DMS153 treated with DMSO at 0.1 percent for 48 hours (cell line): ENCODE results near the gene NLGN1.

Experiments used
- DNase-seq: peaks from one replicate; lab custom pipeline; 2025; ENCODE audit not compliant: unreplicated experiment; lab: John Stamatoyannopoulos, UW

The NLGN1 gene

DNA sequence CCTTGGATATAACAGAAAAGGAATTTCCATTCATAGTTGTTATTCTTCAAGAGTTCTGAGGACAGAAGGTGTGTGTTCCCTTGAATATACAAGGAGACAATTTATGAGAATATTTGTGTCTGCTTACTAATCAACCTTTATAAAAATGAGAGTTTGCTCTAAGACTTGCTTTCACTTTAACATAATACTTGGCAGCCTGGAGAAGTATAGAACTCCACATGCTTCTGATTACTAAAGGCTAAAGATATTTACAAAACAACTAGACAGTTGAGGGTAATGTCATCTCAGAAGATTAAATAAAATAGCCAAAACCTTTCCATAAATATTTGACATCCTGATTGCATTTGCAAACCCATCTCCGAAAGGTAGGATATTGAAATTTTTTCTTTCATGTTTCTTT, 734.5 kb downstream of the NLGN1 start:
- DNase-seq = no peak

DNA sequence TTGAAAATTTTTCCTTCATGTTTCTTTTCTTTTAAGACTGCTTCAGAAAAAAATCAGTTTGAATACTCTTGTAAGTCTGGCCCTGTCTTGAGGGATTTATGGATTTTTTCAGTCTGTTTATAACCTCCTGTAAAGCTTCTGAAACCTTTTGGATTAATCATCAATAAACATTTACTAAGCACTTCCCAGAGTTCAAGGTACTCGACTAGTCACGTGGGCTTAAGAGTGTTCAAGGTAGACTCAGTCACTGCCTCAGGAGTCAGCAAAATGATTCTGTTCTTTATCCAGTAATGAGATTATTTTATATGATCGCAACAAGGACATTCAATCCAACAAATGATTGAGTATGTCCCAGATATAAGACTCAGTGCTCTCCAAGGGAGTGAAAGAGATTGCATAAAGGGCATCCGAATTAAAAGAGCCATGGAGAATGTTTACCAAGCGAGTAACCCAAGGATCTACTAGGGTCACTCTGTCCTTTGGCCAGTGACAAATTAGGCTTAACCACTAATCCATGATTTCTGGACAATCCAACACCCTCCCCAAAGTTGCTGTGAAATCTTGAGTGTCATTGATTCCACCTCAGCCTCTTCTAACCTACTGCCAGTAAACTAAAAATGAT, 735.0 kb downstream of the NLGN1 start:
- DNase-seq = no peak

DNA sequence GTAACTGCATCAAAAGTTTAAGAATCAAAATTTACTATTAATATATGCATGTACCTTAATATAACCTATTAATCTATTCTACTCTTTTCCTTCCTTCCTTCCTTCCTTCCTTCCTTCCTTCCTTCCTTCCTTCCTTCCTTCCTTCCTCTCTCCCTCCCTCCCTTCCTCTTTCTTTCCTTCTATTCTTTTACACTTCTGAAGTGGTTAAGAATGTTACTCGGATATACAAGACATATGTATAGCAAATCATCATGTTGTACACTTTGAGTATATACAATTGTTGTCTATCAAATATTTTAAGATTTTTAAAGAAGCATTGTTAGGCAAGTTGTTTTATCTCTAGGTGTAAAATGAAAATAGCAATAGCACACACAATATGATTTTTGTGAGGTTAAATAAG, 748.5 kb downstream of the NLGN1 start:
- no peak for DNase-seq

DNA sequence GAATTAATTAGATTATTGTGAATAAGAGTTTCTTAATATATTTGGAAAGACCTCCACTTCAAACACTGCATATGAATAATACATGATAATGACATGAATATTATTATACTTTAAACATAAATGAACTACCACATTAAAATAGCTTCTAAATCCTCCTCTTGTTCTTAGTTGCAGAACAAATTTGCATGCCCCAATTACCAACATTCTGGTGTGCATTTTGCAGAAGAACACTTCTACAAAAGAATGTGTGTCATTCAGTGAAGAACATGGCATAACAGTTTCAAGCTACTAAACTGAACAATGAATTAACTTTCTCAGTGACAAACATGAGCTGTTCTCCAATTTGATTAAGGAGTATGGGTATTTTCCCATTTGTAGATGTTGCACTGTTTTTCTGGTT, 750.3 kb downstream of the NLGN1 start:
- DNase-seq = no peak

DNA sequence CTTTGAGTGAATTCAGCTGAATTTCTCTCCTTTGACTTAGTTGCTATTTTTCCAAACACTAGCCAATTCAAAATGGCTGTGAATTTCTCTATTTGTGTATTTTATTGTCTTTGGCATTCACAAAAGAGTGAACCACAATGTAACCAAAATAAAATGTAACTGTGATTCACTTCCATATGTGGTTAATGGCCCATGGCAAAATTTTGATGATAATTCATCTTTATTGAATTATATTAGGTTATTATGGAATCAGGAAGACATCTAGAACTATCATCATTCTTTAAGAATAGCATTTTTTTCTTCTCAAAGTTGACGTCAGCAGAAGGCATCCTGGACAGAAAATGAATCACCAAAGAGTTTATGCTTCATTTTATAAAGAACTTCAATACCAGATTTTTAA, 756.3 kb downstream of the NLGN1 start:
- no peak for DNase-seq

DNA sequence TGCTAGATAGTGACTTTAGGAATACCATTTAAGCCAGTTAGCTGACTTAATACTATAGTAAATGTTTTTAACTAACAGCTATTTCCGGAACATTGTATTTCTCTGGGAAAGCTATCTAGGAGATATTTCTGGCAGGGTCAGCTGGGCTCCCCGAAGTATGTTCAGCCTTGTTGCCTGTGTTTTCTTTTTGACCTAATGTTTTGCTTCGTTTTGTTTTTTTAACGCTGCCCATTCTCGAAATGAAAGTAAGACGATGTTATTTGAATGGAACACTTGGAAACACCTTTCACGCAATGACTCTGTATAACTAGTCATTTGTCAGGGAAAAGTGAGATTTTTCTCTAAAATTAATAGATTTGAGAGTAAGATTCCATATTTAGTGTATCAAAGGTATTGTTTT, 758.7 kb downstream of the NLGN1 start:
- DNase-seq = no peak

DNA sequence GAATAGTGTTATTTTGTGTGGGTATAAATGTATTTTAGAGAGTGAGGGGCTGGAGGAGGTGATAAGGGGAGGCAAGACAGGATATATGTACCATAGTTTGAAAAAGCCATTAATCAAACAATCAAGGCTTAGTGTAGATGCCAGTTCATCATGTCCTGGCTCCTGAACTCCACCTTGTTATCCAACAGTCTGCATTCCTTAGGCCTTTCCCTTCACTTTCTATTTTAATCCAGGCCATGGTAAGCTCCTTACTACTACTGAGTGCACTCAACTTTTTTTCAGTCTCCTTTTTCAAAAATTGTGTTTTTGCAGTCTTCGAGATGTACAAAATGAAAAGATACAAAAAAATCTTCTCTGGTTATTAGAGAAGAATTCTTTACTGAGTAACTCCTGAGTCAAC, 761.1 kb downstream of the NLGN1 start:
- DNase-seq = no peak

DNA sequence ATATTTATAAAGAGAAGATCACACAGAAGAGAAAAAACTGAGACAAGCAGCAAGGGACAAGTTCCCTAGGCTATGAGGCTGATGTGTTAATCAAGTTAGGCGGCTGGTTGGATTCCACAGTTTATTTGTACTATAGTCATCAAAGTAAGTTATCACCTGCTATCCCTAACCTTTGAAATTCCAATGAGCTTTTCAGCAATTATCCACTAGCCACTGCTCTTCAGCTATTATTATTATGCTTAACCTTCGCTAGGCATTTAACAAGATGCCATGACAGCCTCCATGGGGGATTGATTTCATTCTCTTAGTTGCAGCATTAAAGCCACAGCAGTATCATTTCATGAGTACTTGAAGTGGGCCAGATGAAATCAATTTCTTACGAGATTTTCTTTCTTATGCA, 762.1 kb downstream of the NLGN1 start:
- DNase-seq = no peak

DNA sequence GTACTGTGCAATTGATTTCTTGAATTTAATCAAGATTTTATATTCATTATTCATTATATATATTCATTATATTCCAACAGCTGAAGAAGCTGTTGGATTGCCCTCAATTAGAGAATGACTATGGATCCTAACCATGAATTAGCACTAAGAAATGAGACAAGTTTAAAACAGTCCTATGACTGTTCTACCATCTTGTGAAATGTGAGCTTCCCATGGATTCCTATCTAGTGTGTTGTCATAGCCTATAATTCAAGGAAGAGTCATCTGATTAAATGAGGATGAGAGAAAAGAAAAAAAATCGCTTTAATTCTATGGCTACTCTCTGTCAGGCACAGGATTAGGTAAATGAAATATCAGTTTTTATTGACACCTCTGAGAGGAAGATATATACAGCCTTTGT, 765.0 kb downstream of the NLGN1 start:
- DNase-seq = no peak

DNA sequence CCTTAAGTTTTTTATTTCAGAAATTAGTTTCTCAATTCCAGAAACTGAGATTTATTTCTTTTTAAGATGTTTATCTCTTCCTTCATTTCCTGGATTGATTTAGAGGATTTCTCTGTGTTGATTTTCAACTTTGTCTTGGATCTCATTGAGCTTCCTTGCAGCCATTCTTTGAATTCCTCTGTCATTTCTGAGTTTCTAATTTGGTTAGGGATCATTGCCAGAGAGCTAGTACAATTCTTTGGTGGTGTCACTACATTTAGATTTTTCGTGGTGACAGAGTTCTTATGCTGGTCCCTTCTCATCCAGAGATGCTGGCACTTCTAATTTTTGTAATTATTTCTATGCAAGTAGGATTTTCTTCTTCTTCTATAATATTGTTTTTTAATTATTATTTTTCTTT, 770.5 kb downstream of the NLGN1 start:
- no peak for DNase-seq

DNA sequence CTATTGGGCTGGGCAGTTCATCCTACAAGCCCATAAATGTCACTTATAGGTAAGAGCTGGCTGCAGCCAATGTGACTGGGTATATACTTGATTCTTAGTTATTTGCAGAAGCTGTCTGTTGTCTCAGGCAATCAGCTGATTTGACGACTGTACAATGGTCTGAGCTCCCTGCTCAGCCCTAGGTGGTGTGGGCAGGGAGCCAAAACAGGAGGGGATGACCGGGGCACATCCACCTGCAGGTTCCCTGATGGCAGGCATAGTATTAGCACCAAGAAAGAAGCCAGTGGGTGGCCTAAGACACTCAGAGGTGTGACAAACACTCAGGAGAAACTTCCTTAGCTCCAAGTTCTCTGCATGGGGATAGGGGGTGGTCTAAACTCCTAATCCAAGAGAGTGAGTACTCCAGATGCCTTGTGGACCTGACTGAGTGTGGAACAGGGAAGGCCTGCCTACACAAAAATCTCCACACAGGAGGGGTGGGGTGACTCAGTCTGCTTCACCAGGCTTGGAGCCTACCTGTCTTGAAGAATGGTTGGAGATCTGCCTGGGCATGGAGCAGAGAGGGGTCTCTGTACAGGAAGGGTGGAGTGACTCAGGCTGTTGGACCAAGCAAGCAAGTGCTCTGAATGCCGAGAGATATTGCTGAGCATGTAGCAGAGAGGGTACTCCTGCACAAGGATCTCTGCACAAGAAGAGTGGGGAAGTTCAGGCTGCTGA, 771.2 kb downstream of the NLGN1 start:
- no peak for DNase-seq

DNA sequence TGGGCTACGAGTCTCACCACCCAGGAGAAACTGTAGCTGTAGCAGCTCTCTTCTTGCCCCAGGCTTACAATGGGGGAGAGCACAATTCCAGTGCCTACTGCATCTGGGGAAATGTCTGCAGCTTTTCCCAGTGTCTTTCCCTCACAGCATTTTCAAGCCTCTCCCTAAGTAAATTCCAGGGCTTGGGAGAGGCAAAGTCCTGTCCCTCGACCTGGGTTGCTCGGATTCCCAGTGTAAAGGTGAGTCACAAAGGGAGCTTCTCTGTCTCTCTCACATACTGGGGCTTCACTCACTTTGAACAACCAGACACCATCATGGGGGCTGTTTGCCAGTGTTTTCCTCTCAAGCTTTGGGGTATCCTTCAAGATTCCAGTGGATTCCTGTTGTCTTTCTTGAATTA, 772.2 kb downstream of the NLGN1 start:
- DNase-seq = no peak

DNA sequence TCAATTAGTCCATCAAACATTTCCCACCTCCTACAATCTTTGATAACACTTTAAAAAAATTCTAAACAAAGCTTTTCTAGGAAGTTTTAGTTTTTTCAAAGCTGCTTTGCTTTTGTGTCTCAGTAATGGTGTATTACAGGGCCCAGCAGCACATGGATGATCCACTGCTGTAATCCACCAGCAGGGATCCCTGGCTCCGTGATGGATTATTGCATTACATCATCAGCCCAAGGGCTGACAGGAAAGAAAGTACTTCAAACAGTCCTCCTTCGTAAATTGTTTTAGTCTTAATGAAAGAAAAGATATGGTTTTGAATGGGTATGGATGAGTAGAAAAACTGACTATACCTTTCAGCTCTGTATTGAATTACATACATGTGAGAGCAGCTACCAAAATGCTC, 772.7 kb downstream of the NLGN1 start:
- no peak for DNase-seq

DNA sequence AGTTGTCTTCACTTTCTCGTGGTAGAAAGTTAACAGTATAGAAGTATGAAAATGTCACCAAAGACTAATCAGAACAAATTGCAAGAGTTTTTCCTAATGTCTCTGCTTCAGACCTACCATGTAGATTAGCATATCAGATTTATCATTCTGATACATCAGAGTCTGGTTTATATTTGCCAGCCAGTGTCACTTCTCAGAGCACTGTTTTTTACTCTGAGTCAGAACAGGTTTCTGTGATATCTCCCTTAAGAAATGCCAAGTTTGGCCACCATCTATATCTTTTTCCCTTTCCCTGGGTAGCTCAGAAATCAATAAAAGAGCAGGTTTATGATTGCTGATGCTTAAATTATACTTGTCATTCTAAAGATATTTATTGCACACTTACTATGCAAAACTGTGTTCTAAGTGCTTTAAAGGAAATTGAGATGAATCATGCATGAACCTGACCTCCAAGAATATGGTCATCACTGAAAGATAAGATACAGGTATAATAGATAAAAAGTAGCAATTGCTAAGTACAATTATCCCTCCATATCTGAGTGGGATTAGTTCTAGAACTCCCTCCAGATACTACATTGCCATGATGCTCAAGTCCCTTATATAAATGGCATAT, 788.9 kb downstream of the NLGN1 start:
- no peak for DNase-seq

DNA sequence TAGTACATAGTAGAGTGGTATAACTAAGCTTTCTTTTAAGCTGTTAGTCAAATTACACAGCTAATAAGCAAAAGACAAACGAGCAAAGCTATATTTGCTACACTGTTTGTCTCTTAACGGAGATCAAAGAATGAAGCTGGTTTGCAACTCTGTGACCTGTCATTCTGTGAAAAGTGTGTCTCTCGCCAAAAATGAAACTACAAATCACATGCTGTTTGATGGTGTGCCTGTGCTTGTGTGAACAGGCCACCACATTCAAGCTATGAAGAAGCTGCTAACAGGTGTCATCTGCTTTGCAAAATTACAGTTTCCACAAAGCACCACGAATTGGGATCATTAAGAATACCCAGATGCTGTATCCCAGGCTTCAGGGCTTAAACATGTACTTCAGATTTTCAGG, 793.8 kb downstream of the NLGN1 start:
- DNase-seq = no peak

DNA sequence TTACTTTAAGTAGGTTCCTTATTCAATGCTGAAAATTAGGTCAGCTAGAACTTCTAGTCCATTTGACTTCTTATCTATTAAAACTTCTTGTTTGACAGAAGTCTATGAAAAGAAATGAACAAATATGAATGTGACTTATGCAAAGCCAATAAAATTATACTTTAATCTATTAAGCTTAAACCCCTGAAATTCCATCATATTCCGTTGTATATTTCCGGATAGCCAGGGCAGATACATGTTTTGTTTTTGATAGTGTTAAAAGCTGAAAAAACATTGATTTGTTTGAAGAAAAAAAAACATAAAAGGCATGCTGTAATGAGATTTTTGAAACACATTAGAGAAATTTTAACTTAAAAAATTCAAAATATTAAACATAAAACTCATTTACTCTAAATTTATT, 794.4 kb downstream of the NLGN1 start:
- DNase-seq = no peak

DNA sequence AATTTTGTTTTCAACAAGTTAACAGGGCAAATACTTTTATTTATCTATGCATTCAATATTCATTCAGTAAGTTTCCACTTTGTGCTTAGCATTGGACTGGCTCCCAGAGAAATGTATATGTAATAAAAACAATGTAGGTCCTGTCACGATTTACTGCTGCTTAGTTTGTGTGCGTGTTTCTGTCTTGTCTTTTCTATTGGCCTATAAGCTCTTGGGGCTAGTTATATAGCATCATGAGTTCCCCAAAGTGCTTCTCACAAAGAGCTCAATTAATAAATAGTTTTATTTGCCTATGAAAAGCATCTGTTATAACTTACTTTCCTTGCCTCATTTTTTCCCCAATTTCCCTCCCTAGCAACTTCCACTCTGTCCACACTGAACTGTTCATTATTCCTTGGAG, 794.9 kb downstream of the NLGN1 start:
- no peak for DNase-seq

DNA sequence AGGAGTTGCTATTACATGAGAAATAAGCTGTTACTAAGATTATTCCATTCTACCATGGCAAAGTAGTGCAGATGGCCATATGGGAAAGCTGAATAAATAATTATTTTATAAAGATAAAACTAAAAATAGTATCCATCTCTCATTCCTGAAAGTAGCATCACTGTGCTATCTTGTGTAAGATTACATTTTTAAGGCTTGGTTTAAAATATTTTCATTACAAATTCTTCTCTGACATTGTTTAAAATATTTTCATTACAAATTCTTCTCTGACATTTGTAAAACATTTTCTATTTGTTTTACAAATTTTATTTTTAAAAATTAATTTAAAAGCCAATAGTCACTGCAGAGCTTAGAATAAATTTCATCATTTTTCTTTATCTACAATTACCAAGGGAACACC, 796.1 kb downstream of the NLGN1 start:
- DNase-seq = no peak

DNA sequence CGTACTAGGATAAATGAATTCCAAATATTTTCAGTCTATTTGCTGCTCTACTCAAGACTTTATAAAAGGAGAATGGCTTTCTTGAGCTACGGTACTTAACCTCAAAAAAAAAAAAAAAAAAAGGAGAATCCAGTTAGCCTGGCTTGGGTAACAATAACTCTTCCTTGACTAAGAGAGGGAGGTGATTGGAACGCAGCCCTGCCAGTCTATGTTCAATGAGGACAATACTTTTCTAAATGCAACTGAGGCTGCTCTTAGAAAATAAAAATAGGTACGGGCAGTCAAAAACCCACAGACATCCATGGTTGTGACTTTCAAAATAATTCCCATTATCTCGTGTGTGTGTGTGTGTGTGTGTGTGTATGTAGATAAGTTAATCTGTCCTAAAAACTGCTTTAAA, 799.9 kb downstream of the NLGN1 start:
- no peak for DNase-seq

DNA sequence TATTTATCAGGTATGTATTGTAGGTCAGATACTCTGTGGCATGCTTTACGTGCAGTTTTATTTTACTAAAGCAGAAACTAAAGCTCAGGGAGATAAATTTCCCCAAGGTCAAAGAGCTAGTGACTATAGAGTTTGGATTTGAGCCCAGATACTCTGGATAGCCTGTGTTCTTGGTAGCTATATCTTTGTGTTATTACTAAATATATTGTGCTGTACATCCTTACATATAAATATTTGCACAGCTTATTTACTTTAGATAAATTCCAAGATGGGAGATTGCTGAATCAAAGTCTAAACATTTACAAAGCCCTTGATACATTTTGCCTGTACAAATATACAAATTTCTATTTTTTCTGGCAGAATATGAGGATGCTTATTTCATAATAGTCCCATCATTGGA, 800.7 kb downstream of the NLGN1 start:
- no peak for DNase-seq

DNA sequence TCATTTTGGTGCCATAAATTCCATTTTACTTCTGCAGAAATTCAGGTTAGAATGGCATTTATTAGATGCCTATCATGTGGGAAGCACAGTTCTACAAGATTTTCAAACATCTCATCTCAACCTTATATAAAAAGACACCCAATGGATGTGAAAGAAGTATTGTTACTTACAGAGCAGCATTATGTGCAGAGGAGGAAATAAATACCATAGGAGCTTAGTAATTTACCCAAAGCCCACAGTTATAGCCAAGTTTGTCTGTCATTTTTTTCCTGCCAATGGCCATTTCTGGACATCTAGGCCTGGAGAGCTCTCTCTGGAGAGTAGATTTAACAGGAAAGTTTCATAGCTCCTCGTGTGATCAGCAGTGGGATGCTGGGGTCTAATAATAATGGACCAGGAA, 802.2 kb downstream of the NLGN1 start:
- no peak for DNase-seq

DNA sequence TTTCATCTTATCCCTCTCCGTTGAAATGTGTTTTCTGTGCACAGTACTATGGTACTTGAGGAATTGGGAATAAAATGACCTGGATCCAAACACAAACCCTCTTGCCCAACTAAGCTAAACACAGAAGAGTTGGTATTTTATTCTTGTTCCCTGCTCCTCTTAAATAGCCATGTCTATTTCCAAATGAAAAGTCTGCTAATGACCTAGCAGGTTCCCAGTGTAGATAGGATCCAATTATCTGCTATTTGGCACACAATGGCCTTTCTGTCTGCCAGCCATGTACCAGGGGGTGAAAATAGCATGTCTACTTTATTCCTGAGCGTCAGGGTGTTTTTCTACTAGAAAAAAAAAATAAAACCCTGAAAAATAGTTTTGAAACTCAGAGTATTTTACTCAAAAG, 804.6 kb downstream of the NLGN1 start:
- DNase-seq = no peak

DNA sequence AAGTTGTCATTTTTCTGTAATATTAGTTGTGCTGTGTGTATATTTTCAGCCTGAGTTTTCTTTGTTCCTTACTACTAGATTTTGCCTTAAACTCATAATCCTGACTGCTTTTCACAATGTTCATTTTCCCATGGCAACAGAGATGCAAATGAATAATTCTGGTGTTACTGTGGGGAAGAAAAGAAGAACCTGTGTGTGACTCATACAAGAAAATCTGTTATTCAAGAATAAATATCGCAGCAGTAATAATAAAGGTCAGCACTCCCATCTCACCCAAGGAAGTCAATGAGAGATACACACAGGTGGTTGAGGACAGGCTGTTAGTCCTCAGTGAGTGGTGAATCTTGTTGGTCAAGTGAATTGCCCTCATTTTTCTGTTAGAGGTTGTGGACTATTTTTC, 805.0 kb downstream of the NLGN1 start:
- no peak for DNase-seq
